Activated naive CD4-positive, alpha-beta T cell treated with anti-CD3 and anti-CD28 coated beads for 36 hours (primary cell): Measurements from ENCODE around the gene PIGR. TPM values are rescaled to one million over a fixed set of nuclear protein-coding genes. Genes with fewer than 3 reads are reported as not detected.
A peak's percentile ranks its signal among the peaks of the same experiment; 100 is the strongest.

Experiments used
- CTCF ChIA-PET: fragments of 350-600 bp; sonication (Branson Sonifier 250); formaldehyde crosslinking; loops from one replicate; lab custom pipeline; 2021; ENCODE audit warnings: antibody characterized with exemption; lab: Charles Lee
- DNase-seq: peaks from one replicate; pipeline ENCODE4 v3.0.0-alpha.2; 2020
- H3K27ac Mint-ChIP-seq: one replicate; pipeline ENCODE4 v1.8.0; 2021; ENCODE audit warnings: mild to moderate bottlenecking, mixed read lengths
- H3K27me3 Mint-ChIP-seq: one replicate; pipeline ENCODE4 v1.8.0; 2021; ENCODE audit warnings: low read depth, mixed read lengths
- H3K36me3 Mint-ChIP-seq: one replicate; pipeline ENCODE4 v1.8.0; 2021; ENCODE audit warnings: low read depth, mixed read lengths
- H3K4me1 Mint-ChIP-seq: one replicate; pipeline ENCODE4 v1.8.0; 2021; ENCODE audit warnings: low read depth, mixed read lengths
- H3K4me3 Mint-ChIP-seq: one replicate; pipeline ENCODE4 v1.8.0; 2021; ENCODE audit warnings: mild to moderate bottlenecking, moderate library complexity, mixed read lengths
- H3K9me3 Mint-ChIP-seq: one replicate; pipeline ENCODE4 v1.8.0; 2021; ENCODE audit warnings: mixed read lengths
- intact Hi-C: fragments of 100-400 bp; cut with micrococcal nuclease; formaldehyde crosslinking; loops from one replicate; pipeline ENCODE4 v1.15.1; 2023
- total RNA-seq, 2 experiments: library from RNA; stranded (reverse); gene quantifications; one replicate each; pipeline ENCODE4 v1.2.3, GENCODE V29; 2021

PIGR gene
- total RNA-seq, 2 experiments from 2014 or later: 0.10 TPM; not detected in 1

DNA sequence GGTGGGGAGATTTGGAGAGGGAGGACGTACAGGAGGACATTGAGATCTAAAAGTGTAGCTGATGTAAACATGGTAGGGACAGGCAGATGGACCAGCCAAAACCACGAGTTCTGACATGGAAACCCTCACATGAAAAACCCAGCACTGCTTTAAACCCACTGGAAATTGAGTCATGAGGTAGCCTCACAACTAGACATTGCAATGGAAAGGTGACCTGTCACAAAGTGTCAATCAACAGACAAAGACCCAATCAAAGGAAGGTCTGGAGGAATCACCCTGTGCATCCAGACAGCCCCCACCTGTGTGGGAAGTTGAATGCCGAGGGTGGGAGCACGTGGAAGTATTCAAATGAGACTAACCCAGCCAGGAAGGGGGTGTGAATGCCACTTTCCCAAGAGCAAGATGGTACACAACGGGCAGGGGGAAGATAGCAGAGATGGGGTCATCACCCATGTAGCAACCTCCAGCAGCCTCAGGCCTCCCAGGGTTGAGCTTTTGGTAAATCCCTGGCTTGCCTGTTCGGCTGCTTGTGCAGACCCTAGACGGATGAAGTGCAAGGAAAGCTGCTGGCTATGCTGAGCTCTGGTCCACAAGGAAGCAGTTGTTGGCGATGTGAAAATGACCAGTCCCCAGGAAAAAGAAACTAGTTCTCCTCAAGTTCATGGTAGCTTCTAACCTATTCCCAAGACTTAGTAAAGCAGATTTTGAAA lies 30.1 kb downstream of the PIGR start:
- no peak for DNase-seq
- H3K27me3 Mint-ChIP-seq: no peaks in the 10 kb centered on the region
- H3K4me1 Mint-ChIP-seq: peaks cover 69% of the 10 kb centered on the region
- CTCF ChIA-PET: interaction anchor here (0.7 to 12.6 kb wide), 18 partner anchors 9 to 252 kb away, joined by 3 to 219 read pairs (median 4); partner anchors contain the start of genes IL20 and IL24
- H3K27ac Mint-ChIP-seq: peak overlapping the region; percentile 82
- H3K9me3 Mint-ChIP-seq: no peaks in the 10 kb centered on the region
- H3K4me3 Mint-ChIP-seq: peak overlapping the region; percentile 59
- intact Hi-C loops: loop anchor here (5.0 kb wide), 1 partner anchor 449 kb away; no protein-coding TSS in a partner anchor
- peaks cover 33% of the 10 kb centered on the region for H3K36me3 Mint-ChIP-seq

DNA sequence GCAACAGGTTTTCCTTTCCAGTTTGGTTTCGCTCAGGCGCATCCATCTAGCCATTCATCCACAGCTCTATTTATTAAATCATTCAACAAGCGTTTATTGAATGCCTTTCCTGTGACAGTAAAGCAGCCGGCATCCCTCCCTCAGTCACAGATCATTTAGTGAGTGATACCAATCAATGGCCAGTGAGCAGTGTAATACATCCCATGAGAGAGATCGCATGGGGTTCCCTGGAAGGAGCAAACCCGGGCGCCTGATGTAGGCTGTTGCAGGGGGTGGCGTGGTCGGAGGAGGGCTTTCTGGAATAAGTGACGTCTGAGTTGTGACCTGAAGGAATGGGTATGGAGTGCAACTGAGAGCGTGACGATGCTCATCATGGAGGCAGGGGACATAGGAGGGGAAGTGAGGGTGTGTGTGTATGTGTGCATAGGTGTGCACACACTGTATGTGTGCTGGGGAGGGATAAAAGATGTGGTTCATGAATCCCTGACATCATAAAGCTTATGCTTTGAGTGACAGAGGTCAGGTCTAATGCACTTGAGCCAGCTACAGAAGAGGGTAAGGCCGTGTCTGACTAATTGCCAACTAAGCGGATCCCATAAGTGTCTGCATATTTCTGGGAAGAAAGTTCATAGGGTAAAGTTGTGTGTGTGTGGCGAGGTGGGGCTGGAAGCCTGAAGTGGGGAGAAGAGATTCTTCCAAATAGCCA lies 31.1 kb downstream of the PIGR start:
- intact Hi-C loops: loop anchor here (5.0 kb wide), 1 partner anchor 448 kb away; no protein-coding TSS in a partner anchor
- Mint-ChIP-seq H3K9me3 (no peaks in the 10 kb centered on the region), H3K27me3 (no peaks in the 10 kb centered on the region), H3K36me3 (peaks cover 26% of the 10 kb centered on the region), H3K4me3 (peak overlapping the region; percentile 59), H3K27ac (peak overlapping the region; percentile 82), H3K4me1 (peaks cover 75% of the 10 kb centered on the region)
- DNase-seq: no peak
- CTCF ChIA-PET: interaction anchor here (0.7 to 12.6 kb wide), 13 partner anchors 16 to 189 kb away, joined by 3 to 219 read pairs (median 13); partner anchors contain the start of genes IL20 and IL24

DNA sequence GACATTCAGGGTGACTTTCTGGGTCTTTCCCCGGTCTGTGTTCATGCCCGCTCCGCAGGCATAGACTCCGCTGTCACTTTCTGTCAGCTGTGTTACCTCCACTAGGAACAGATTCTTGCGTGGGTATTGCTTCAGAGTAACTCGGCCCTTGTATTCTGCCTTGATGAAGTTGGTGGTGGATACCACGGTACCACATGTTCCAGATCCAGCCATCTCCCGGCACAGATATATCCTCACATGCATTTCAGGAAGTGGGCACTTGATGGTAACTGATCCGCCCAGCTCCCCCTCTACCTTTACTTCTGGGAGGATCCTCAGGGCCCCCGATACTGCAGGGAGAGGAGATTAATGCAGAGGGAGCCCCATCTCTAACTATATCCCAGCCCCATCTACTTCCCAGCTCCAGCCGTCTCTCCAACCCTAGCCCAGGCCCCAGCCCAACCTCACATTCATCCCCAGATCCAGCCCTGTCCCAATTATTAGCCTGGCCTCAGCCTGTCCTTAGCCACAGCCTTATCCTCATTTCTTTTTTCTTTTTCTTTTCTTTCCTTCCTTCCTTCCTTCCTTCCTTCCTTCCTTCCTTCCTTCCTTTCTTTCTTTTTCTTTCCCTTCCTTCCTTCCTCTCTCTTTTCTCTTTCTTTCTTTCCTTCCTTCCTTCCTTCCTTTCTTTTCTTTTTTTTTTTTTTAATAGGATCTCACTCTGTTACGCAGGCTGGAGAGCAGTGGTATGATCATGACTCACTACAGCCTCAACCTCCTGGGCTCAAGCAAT lies 32.3 kb downstream of the PIGR start:
- Mint-ChIP-seq H3K4me1 (peaks cover 80% of the 10 kb centered on the region), H3K27ac (no peak overlapping the region), H3K4me3 (no peak overlapping the region), H3K27me3 (no peaks in the 10 kb centered on the region), H3K9me3 (no peaks in the 10 kb centered on the region), H3K36me3 (peaks cover 24% of the 10 kb centered on the region)
- DNase-seq: no peak
- CTCF ChIA-PET: interaction anchor here (0.6 to 12.6 kb wide), 12 partner anchors 8 to 249 kb away, joined by 3 to 219 read pairs (median 44); partner anchors contain the start of genes FCMR and IL20
- intact Hi-C loops: loop anchor here (2.0 kb wide), 2 partner anchors 305 to 585 kb away; no protein-coding TSS in a partner anchor

DNA sequence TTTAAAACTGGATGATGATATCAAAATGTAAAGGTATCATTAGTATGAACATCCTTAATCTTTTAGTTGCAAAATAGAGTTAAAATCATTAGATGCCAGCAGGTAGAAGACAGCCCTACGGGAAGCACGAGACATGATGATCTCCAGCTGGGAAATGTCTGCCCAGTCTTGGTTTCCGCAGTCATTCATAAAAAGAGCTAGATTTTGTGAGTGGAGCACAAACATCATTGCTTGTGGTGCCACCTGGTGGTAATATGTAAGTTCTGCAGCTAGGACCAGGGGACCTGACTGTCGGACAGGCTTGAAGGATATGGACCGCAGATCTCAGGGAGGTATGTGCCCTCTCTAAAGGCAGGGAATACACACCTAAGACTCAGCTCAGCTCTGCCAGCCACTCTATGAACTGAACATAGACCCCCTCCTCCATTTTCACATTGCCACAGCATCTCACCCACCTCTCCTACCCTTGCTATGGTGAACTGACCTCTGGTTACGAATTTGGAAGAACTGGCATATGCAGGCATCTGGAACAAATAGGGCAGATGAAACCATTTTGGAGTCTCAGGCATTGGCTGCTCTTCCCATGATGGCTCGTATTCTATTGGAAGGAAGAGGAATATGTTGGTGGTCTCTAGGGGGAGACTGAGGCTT lies 33.7 kb downstream of the PIGR start:
- Mint-ChIP-seq H3K27me3 (no peaks in the 10 kb centered on the region), H3K9me3 (no peaks in the 10 kb centered on the region), H3K4me1 (peaks cover 84% of the 10 kb centered on the region), H3K4me3 (no peak overlapping the region), H3K27ac (peak overlapping the region; percentile 47), H3K36me3 (peaks cover 29% of the 10 kb centered on the region)
- DNase-seq: peak; percentile 81
- intact Hi-C loops: loop anchor here (1.0 to 2.0 kb wide), 8 partner anchors 21 to 586 kb away; partner anchors contain the start of gene DYRK3
- CTCF ChIA-PET: interaction anchor here (0.6 to 12.6 kb wide), 59 partner anchors 9 to 361 kb away, joined by 3 to 219 read pairs (median 6); partner anchors contain the start of genes DYRK3, FCMR, IL10 and IL19

DNA sequence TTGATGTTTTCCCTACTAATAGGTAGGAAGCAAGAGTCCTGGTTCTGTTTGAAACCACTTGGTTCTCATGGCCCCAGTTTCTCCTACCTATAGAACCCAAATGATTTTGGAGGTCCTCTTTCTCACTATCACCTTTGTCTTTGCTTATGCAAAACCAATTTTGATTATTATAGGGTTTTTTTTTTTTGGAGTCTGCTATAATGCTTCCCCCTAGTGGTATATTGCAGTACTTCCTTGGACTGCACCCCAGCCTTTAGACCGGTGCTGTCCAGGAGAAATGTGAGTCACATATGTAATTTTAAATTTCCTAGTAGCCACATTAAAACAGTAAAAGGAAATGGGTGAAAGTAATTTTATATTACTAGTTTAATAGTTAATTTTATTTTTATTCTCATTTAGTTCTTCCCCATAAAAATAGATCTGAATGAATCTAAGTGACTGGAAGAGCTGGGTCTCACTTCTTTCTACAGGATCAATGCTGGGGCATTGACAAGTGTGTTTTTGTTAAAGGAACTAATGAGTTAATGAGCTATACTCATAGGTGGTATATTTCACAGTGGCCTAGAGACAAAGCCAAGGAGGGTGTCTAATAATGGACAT lies 35.1 kb downstream of the PIGR start:
- intact Hi-C loops: loop anchor here (1.0 kb wide), 3 partner anchors 20 to 177 kb away; partner anchors contain the start of gene IL20
- no peak overlapping the region for H3K4me3 Mint-ChIP-seq
- CTCF ChIA-PET: interaction anchor here (0.7 to 12.6 kb wide), 38 partner anchors 10 to 589 kb away, joined by 3 to 219 read pairs (median 10); partner anchors contain the start of genes DYRK3, FCMR, IL19 and IL20
- H3K27me3 Mint-ChIP-seq: no peaks in the 10 kb centered on the region
- H3K9me3 Mint-ChIP-seq: no peaks in the 10 kb centered on the region
- no peak overlapping the region for H3K27ac Mint-ChIP-seq
- peaks cover 28% of the 10 kb centered on the region for H3K36me3 Mint-ChIP-seq
- DNase-seq: peak; percentile 63
- peaks cover 84% of the 10 kb centered on the region for H3K4me1 Mint-ChIP-seq

DNA sequence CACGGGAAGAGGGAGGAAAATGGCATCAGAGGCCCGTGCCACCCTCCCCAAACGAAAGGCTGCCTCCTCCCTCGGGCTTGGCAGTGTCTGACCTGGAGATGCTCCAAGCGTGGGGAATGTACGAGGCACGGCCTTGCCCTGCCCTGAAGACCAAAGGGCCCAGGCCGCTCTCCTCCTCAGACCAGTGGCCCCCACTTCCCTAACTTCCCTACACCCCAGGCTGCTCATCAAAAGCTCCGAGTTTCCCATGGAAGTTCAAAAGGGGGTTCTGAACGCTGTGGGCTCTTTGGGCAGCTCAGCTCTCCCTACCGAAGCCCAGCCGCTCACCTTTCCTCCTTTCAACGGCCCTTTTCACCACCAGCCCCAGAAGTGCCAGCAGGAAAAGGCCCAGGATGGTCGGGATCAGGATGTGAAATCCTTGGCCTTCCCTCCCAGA lies 36.4 kb downstream of the PIGR start:
- Mint-ChIP-seq H3K9me3 (no peaks in the 10 kb centered on the region), H3K4me1 (peaks cover 84% of the 10 kb centered on the region), H3K27me3 (no peaks in the 10 kb centered on the region), H3K4me3 (peak overlapping the region; percentile 46), H3K36me3 (peaks cover 30% of the 10 kb centered on the region), H3K27ac (peak overlapping the region; percentile 16)
- intact Hi-C loops: loop anchor here (5.0 kb wide), 1 partner anchor 438 kb away; the partner anchor contains the start of gene IKBKE
- no peak for DNase-seq
- CTCF ChIA-PET: interaction anchor here (0.9 to 3.6 kb wide), 23 partner anchors 7 to 1136 kb away, joined by 3 to 54 read pairs (median 6); partner anchors contain the start of genes FCMR and IL20

DNA sequence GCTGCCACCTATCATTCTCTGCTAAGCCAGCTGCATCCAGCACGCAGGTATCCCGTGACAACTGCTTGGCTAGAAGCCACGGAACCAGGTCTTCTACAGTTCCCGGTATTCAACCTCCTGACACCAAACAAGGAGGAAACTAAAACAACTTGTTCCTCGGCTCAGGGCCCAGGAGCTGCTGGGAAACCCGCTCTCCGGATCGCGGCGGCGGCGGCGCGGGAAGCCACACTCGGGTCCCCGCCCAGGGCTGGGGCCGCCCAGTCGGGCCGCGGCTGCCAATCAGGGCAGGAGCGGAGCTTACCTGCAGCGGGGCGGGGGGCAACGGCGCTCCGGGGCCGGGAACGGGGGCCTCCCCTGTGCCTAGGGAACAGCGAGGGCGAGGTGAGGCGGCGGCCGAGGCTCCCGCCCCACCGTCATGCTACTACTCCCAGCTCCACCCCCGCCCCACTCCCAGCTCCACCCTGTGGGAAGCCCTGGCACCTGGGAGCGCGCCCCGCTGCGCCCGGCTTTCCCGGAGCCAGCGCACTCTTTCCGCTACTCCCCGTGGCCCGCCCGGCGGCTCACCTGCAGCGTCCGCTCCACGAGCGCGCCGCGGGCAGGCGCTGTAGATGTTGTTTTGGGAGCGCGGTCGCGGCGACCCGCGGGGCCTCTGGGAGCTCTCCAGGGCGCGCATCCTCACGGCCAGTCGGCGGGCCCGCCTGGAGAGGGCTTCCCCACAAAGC lies 36.9 kb downstream of the PIGR start:
- H3K4me1 Mint-ChIP-seq: peaks cover 84% of the 10 kb centered on the region
- H3K27me3 Mint-ChIP-seq: no peaks in the 10 kb centered on the region
- H3K4me3 Mint-ChIP-seq: peak overlapping the region; percentile 79
- intact Hi-C loops: loop anchor here (5.0 kb wide), 1 partner anchor 437 kb away; the partner anchor contains the start of gene IKBKE
- H3K36me3 Mint-ChIP-seq: peaks cover 35% of the 10 kb centered on the region
- H3K9me3 Mint-ChIP-seq: no peaks in the 10 kb centered on the region
- CTCF ChIA-PET: interaction anchor here (0.6 to 3.6 kb wide), 39 partner anchors 8 to 1135 kb away, joined by 3 to 54 read pairs (median 5); partner anchors contain the start of genes DYRK3, FCMR, IL19 and IL20
- DNase-seq: peak; percentile 81
- peak overlapping the region; percentile 82 for H3K27ac Mint-ChIP-seq

DNA sequence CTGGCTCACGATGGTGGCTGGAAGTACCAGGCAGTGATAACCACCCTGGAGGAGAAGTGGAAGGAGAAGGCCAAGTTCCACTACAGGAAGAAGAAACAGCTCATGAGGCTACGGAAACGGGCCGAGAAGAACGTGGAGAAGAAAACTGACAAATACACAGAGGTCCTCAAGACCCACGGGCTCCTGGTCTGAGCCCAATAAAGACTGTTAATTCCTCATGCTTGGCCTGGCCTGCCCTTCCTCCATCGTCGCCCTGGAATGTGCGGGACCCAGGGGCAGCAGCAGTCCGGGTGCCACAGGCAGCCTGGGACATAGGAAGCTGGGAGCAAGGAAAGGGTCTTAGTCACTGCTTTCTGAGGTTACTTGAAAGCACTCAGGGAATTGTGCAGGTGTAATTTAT lies 38.2 kb downstream of the PIGR start:
- CTCF ChIA-PET: interaction anchor here (0.6 to 3.6 kb wide), 16 partner anchors 17 to 593 kb away, joined by 3 to 54 read pairs (median 6); partner anchors contain the start of genes IL19 and IL20
- Mint-ChIP-seq H3K36me3 (peaks cover 47% of the 10 kb centered on the region), H3K9me3 (no peaks in the 10 kb centered on the region), H3K27ac (peak overlapping the region; percentile 6), H3K4me1 (peaks cover 86% of the 10 kb centered on the region), H3K4me3 (peak overlapping the region; percentile 17), H3K27me3 (no peaks in the 10 kb centered on the region)
- intact Hi-C loops: loop anchor here (5.0 kb wide), 1 partner anchor 436 kb away; the partner anchor contains the start of gene IKBKE
- DNase-seq: no peak

DNA sequence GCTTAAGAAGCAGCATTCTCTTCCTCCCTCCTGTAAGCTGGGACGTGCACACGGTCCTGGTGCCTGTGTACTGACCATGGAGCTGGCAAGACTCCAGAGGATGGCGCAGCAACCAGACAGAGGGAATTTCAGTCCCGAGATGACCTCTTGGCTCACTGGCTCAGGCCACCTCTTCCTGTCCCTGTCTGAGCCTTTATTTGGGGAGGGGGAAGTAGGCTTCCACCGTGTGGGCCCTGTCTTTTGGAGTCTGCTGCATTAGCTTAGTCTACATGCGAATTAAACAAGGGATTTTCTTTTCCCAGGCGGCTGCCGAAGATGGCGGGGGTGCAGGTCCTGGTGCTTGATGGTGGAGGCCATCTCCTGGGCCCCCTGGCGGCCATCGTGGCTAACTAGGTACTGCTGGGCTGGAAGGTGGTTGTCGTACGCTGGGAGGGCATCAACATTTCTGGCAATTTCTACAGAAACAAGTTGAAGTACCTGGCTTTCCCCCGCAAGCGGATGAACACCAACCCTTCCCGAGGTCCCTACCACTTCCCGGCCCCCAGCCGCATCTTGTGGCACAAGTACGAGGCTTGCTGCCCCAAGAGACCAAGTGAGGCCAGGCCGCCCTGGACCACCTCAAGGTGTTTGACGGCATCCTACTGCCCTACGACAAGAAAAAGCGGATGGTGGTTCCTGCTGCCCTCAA lies 38.8 kb downstream of the PIGR start:
- Mint-ChIP-seq H3K4me1 (peaks cover 86% of the 10 kb centered on the region), H3K9me3 (no peaks in the 10 kb centered on the region), H3K27me3 (no peaks in the 10 kb centered on the region), H3K27ac (peak overlapping the region; percentile 52), H3K4me3 (no peak overlapping the region), H3K36me3 (peaks cover 49% of the 10 kb centered on the region)
- intact Hi-C loops: loop anchor here (5.0 kb wide), 1 partner anchor 435 kb away; the partner anchor contains the start of gene IKBKE
- peak; percentile 7 for DNase-seq
- CTCF ChIA-PET: interaction anchor here (1.0 to 3.6 kb wide), 12 partner anchors 9 to 299 kb away, joined by 3 to 54 read pairs (median 5); partner anchors contain the start of genes FCMR and IL20
